DND-41 (cell line): ENCODE measurements around the gene DVL1.

ENCODE experiments used
- CTCF ChIP-seq: IDR thresholded peaks from 2 replicates; pipeline ENCODE4 v1.5.1; 2012; ENCODE audit warnings: borderline replicate concordance, low read length, moderate library complexity, mild to moderate bottlenecking; ENCODE audit not compliant: poor library complexity, severe bottlenecking; ENCODE audit errors: extremely low read depth
- EZH2 ChIP-seq: IDR thresholded peaks from 3 replicates; pipeline ENCODE4 v1.6.1; 2012; ENCODE audit warnings: borderline replicate concordance, low read depth, mild to moderate bottlenecking, moderate library complexity, low read length, inconsistent platforms; ENCODE audit not compliant: severe bottlenecking

DNA sequence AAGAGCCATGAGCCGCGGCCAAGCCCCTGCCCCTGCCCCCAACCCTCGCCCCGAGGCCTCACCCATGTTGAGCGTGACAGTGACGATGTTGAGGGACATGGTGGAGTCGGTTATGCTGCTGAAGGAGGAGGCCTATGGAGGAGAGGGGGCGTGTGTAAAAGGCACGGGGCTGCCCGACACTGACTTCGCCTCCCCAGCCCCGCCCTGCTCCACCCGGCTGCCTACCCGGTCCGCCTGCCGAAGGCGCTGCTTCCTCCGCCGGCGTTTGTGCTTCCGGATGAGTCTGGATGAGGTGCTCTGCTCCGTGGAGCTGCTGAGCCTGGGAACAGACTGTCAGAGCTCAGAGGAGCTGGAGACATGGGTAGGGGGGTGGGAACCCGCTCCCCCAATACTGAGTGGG is 9.0 kb downstream of the DVL1 start:
- TF ChIP-seq CTCF = no peak
- TF ChIP-seq EZH2 = no peak
